Gastrocnemius medialis (tissue), 4 donors: ENCODE measurements around the gene WDR18. TPM values are rescaled to one million over a fixed set of nuclear protein-coding genes. Genes with fewer than 3 reads are reported as not detected.

Experiments used
- ATAC-seq, 2 donors: fragments of 150-250 bp; one replicate each; pipeline ENCODE4 v1.9.1; 2016
- DNase-seq, 2 donors: peaks; one replicate each; pipeline ENCODE4 v3.0.0-alpha.2; 2019
- H3K27ac ChIP-seq, 4 donors: fragments of 200-600 bp; sonication (generic); 1 replicate in 1 of 4; 2 replicates in 3 of 4; pipeline ENCODE4 v1.5.1; 2016 to 2018; ENCODE audit warnings: mild to moderate bottlenecking in 2 of 4, moderate library complexity in 1 of 4
- H3K27me3 ChIP-seq, 3 donors: fragments of 200-600 bp; sonication (generic) in 2 of 3; 1 replicate in 1 of 3; 2 replicates in 2 of 3; pipeline versions ENCODE4 v1.5.1 to v1.6.0; 2016 to 2019; ENCODE audit warnings: mild to moderate bottlenecking in 1 of 3, moderate library complexity in 1 of 3
- H3K36me3 ChIP-seq, 2 donors: fragments of 200-600 bp; sonication (generic) in 1 of 2; one replicate each; pipeline ENCODE4 v1.5.1; 2017 to 2018
- H3K4me1 ChIP-seq, 2 donors: fragments of 200-600 bp; sonication (generic) in 1 of 2; one replicate each; pipeline ENCODE4 v1.5.1; 2016 to 2017; ENCODE audit warnings: mild to moderate bottlenecking in 2 of 2
- H3K4me3 ChIP-seq, 4 donors: fragments of 200-600 bp; sonication (generic) in 3 of 4; 1 replicate in 1 of 4; 2 replicates in 3 of 4; pipeline ENCODE4 v1.5.1; 2016 to 2019; ENCODE audit warnings: mild to moderate bottlenecking in 2 of 4
- H3K9me3 ChIP-seq, 3 donors: fragments of 200-600 bp; sonication (generic) in 2 of 3; 1 replicate in 1 of 3; 2 replicates in 2 of 3; pipeline ENCODE4 v1.5.1; 2016 to 2019
- CTCF ChIP-seq, 5 experiments: fragments of 450-650 bp in 3 of 5; fragments of 200-600 bp in 2 of 5; sonication (generic) in 2 of 5; IDR thresholded peaks in 4 of 5; conservative IDR thresholded peaks in 1 of 5; 1 replicate in 4 of 5; 2 replicates in 1 of 5; pipeline ENCODE4 v1.5.1; 2016 to 2019; ENCODE audit warnings: antibody characterized with exemption in 5 of 5, mild to moderate bottlenecking in 3 of 5, moderate library complexity in 3 of 5
- POLR2A ChIP-seq, 2 donors: fragments of 450-650 bp; IDR thresholded peaks; one replicate each; pipeline ENCODE4 v1.6.1; 2017; ENCODE audit warnings: antibody characterized with exemption in 2 of 2, mild to moderate bottlenecking in 2 of 2, moderate library complexity in 2 of 2
- in situ Hi-C, 4 donors: fragments of 200-750 bp; cut with MboI; loops; one replicate each; pipeline versions ENCODE4 v1.15.0 to v1.8.0; 2017; ENCODE audit warnings: low sequenced_read_pairs in 4 of 4
- intact Hi-C: fragments of 100-400 bp; cut with DNase I; formaldehyde crosslinking; loops from one replicate; pipeline ENCODE4 v1.15.1; 2023; ENCODE audit warnings: low total_unique reads
- total RNA-seq, 4 donors: library from RNA; depleted of rRNA; stranded (reverse); fragments of >200 nt; gene quantifications; one replicate each; pipeline versions ENCODE4 v1.1.0 to v1.2.3, GENCODE V29; 2016

The WDR18 gene
- total RNA-seq, 4 donors from 2014 or later, result 4.4 to 59.0 (median 28.6) TPM

- H3K27ac ChIP-seq, result no peak overlapping the region
- H3K36me3 ChIP-seq, result no peaks in the 10 kb centered on the region
- DNase-seq (no peak), ATAC-seq (peak; percentile 46 to 58)
- H3K4me3 ChIP-seq, result no peak overlapping the region
- intact Hi-C loops, result loop anchor here (2.0 kb wide), 1 partner anchor 231 kb away; no protein-coding TSS in a partner anchor
- in situ Hi-C loops, result no loop called here
- TF ChIP-seq POLR2A (IDR thresholded peaks at IDR 0.05) (no peak), CTCF (IDR thresholded peaks at IDR 0.05 in 4 of 5, conservative IDR thresholded peaks at IDR 0.05 in 1 of 5) (peak; percentile 82 to 92 (median 85))
- no peaks in the 10 kb centered on the region for H3K9me3 ChIP-seq
- H3K4me1 ChIP-seq, result no peaks in the 10 kb centered on the region
- peaks cover 54 to 67% (median 54%) of the 10 kb centered on the region in 3 donors for H3K27me3 ChIP-seq
Measured at GRCh38 chr19:1001538-1002166, 17.5 kb downstream of the WDR18 start.

- intact Hi-C loops, result no loop called here
- peaks cover 44 to 58% (median 44%) of the 10 kb centered on the region in 3 donors for H3K27me3 ChIP-seq
- in situ Hi-C loops, result no loop called here
Measured at GRCh38 chr19:1002600-1002999, 18.5 kb downstream of the WDR18 start.

GRCh38 chr19:1003283-1003682, 19.1 kb downstream of the WDR18 start:
- peaks cover 37 to 51% (median 38%) of the 10 kb centered on the region in 3 donors for H3K27me3 ChIP-seq
- in situ Hi-C loops (no loop called here), intact Hi-C loops (no loop called here)
- H3K4me3 ChIP-seq, result no peak overlapping the region
- no peaks in the 10 kb centered on the region for H3K36me3 ChIP-seq
- H3K27ac ChIP-seq, result no peak overlapping the region
- no peaks in the 10 kb centered on the region for H3K4me1 ChIP-seq
- no peaks in the 10 kb centered on the region for H3K9me3 ChIP-seq
- no peak for DNase-seq
- TF ChIP-seq POLR2A (IDR thresholded peaks at IDR 0.05), result no peak
- no peak for TF ChIP-seq CTCF (IDR thresholded peaks at IDR 0.05 in 4 of 5, conservative IDR thresholded peaks at IDR 0.05 in 1 of 5)
- no peak for ATAC-seq

More at GRCh38 chr19:1002600-1002999, 18.5 kb downstream of the WDR18 start:
- Histone ChIP-seq H3K27ac (no peak overlapping the region), H3K4me1 (no peaks in the 10 kb centered on the region), H3K9me3 (no peaks in the 10 kb centered on the region), H3K4me3 (no peak overlapping the region), H3K36me3 (no peaks in the 10 kb centered on the region)
- TF ChIP-seq CTCF (IDR thresholded peaks at IDR 0.05 in 4 of 5, conservative IDR thresholded peaks at IDR 0.05 in 1 of 5) (no peak), POLR2A (IDR thresholded peaks at IDR 0.05) (no peak)
- ATAC-seq (no peak), DNase-seq (no peak)

- TF ChIP-seq CTCF (IDR thresholded peaks at IDR 0.05 in 4 of 5, conservative IDR thresholded peaks at IDR 0.05 in 1 of 5) (no peak), POLR2A (IDR thresholded peaks at IDR 0.05) (no peak)
- DNase-seq (no peak), ATAC-seq (no peak)
- Histone ChIP-seq H3K27ac (no peak overlapping the region), H3K27me3 (peaks cover 27 to 41% (median 28%) of the 10 kb centered on the region in 3 donors), H3K4me3 (no peak overlapping the region), H3K36me3 (no peaks in the 10 kb centered on the region), H3K9me3 (no peaks in the 10 kb centered on the region), H3K4me1 (no peaks in the 10 kb centered on the region)
- intact Hi-C loops (no loop called here), in situ Hi-C loops (no loop called here)
Measured at GRCh38 chr19:1004204-1004802, 20.2 kb downstream of the WDR18 start.
